CD4-positive, alpha-beta T cell treated with Interleukin-12 subunit alpha and Interleukin-12 subunit beta, for 1 hour (primary cell): Measurements from ENCODE around the gene SH3TC1.

ENCODE experiments used
- DNase-seq: peaks from one replicate; pipeline ENCODE4 v3.0.0-alpha.2; 2020

The SH3TC1 gene

GRCh38 chr4:8267077-8267476, 68.0 kb downstream of the SH3TC1 start:
- DNase-seq = peak; percentile 14

- no peak for DNase-seq
Measured at GRCh38 chr4:8268211-8268610, 69.1 kb downstream of the SH3TC1 start.

GRCh38 chr4:8268901-8269534, 69.9 kb downstream of the SH3TC1 start:
- DNase-seq = no peak

GRCh38 chr4:8269535-8270417, 70.7 kb downstream of the SH3TC1 start, which contains the start of gene HTRA3:
Gene HTRA3 (plus strand): TSS chr4:8269754. CDS start chr4:8269969, 215 bp downstream.
- no peak for DNase-seq

- DNase-seq = no peak
Measured at GRCh38 chr4:8270418-8270771, 71.3 kb downstream of the SH3TC1 start.

- no peak for DNase-seq
Measured at GRCh38 chr4:8270912-8271815, 72.1 kb downstream of the SH3TC1 start.

GRCh38 chr4:8271821-8272220, 72.7 kb downstream of the SH3TC1 start:
- no peak for DNase-seq

- DNase-seq = no peak
Measured at GRCh38 chr4:8272472-8273428, 73.7 kb downstream of the SH3TC1 start.

- DNase-seq = no peak
Measured at GRCh38 chr4:8273450-8273849, 74.4 kb downstream of the SH3TC1 start.

- no peak for DNase-seq
Measured at GRCh38 chr4:8274066-8274652, 75.1 kb downstream of the SH3TC1 start.

- no peak for DNase-seq
Measured at GRCh38 chr4:8274765-8275547, 75.9 kb downstream of the SH3TC1 start.

GRCh38 chr4:8275548-8275910, 76.4 kb downstream of the SH3TC1 start:
- no peak for DNase-seq

GRCh38 chr4:8276358-8277240, 77.5 kb downstream of the SH3TC1 start:
- DNase-seq = no peak

- DNase-seq = no peak
Measured at GRCh38 chr4:8277356-8278008, 78.4 kb downstream of the SH3TC1 start.

GRCh38 chr4:8278009-8278395, 78.9 kb downstream of the SH3TC1 start:
- DNase-seq = no peak

GRCh38 chr4:8278421-8279287, 79.6 kb downstream of the SH3TC1 start:
- DNase-seq = no peak

GRCh38 chr4:8279321-8280157, 80.4 kb downstream of the SH3TC1 start:
- DNase-seq = no peak
